Measurements from ENCODE around the gene CLN3.
"Not testable (repeated sequence)": the region's sequence is repeated elsewhere in the genome, so short reads cannot be mapped to it uniquely, and the experiment has no call there.

CLN3 gene

DNA sequence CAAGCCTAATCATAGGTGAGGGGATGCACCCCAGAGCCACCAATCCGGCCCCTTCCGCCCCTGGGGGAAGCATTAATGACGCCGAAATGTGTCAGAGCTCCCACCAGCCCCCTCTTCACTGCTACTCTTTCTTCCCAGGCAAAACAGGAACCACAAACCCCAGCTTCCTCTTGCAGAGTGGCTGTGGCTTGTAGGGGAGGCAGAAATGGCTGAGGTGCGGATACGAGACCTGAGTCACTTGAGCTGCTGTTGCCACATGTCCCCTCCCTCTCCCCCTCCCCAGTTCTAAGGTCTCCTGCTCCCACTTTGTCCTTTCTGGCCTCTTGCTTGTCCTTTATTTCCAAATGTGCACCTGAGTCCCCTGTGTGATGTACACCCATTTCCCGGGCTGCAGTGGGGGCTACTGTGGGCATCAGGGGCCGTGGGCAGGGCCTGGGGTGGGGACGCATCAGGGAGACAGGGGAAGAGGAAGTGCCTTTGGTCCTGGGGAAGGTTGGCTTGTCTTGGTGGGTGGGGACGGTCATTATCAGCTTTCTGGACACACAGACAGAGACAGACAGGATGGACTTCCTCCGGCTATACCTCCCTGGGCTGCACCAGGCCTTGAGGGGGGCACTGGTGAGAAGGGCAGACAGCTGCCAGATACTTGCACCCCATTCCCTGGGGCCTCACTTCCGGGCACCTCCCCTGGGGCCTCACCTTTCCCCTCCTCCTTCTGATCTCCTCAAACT lies 2.4 kb upstream of the CLN3 start, which contains the start of gene APOBR:
TSS of gene APOBR (plus strand) at position 523 of the 731 bp plus-strand sequence. CDS start at position 562, 39 bp downstream.
- DNase-seq = no peak

DNA sequence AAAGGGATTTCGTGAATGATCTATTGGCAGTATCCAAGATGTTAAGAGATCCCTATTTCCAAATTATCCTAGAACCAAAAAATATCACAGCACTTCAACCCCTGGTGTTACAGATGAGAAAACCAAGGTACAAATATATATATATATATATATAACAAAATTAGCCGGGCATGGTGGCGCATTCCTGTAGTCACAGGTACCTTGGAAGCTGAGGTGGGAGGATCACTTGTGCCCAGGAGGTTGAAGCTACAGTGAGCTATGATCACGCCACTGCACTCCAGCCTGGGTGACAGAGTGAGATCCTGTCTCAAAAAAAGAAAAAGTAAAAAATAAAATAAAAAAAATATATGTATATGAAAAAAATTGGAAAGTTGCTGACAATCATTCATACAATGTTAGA lies 637 bp upstream of the CLN3 start:
- DNase-seq = no peak

DNA sequence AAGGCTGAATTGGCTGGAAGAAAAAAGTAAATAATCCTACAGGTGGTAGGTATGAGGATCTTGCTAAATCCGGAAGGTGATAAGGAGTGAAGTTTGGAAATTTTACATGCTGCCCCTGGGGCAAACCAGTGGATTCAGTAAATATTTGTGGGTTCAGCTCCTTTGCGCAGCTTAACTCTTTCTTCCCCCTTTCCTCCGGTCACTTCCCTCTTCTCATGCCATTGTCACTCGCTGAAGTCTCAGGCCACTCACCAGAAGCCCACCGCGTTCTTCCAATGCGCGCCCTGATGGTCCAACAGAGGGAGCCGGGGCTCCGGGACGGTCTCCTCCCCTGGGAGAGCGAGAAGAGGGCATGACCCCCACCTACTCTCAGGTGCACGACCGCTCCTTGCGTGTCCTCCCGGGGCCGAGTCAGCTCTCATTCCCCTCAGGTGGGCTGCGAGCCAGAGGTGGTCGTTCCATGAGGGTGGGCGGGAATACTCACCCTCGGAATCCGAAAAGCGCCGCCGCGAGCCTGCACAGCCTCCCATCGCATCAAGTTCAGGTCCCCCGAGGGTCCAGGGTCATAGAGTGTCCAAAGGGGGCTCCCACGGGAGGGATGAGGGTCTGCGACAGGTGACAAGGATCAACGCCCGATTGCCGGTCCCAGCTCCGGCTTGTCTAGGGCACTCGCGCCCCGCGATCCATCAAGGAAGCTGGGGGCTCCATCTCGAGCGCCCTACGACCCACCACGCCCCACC lies 474 bp downstream of the CLN3 start:
- no peak for DNase-seq

DNA sequence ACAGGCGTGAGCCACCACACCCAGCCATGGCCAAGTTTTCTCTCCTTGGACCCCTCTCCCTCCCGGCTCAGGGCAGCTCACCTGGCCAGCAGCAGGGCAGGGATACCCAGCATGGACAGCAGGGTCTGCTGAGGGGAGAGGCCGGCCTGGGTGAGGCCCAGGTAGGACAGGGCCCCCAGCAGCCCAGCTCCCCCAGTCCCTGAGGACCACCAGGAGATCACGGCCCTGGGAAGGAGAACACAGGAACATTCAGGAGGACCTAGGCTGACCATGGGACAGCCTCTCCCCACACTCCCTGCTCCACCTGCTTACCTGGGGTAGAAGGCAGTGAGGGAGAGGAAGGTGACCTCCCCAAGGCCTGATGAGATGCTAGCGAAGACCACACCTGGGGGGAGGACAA lies 5.6 kb downstream of the CLN3 start:
- no peak for DNase-seq

DNA sequence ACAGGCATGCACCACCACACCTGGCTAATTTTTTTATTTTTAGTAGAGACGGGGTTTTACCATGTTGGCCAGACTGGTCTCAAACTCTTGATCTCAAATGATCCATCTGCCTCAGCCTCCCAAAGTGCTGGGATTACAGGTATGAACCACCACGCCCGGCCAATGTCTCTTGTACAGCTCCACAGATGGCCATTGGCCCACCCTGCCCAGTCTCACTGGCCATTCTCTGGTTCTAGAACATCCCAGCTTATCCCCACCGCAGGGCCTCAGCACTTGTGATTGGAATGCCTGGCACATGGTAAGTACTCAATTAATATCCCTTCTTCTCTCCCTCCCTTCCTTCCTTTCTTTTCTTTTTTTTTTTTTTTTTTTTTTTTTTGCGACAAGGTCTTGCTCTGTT lies 8.5 kb downstream of the CLN3 start:
- DNase-seq = not testable (repeated sequence)

DNA sequence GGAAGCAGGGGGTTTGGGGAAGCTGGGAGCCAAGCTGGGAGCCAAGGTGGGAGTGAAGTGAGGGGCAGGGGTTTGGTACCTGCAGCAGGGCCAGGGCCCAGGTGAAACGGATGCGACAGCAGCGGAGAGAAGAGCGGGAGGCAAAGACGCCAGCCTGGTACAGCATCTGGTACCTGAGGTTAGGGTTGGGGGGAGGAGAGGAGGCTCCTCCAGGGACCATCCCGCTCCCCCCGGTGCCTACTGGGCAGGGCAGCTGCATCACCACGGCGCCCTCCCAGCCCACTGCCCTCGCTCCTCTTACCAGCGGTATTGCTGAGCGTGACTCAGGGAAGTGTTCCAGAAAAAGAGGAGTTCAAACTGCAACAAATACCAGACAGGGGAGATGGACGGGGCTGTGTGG lies 9.8 kb downstream of the CLN3 start:
- no peak for DNase-seq

DNA sequence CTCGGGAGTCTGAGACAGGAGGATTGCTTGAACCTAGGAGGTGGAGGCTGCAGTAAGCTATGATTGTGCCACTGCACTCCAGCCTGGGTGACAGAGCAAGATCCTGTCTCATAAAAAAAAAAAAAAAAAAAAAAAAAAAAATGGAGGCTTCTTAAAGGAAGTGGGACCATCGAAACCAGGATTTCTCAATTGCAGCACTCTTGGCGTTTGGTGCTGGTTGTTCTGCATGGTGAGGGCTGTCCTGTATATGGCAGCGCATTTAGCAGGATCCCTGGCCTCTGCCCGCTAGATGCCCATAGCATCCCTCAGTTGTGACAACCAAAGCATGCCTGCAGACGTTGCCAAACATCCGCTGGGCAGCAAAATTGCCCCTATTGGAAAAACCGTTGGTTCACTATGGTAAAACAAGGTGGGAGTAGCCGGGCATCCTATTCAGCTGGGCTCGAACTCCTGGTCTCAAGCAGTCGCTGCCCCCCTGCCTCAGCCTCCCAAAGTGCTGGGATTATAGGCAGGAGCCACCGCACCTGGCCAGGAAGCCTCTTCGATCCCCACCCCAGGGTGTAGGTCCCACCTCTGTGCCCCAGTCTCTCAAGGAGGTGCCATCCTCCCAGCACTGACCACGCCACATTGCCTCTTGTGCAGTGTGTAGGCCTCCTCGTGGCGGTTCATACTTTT lies 13.2 kb downstream of the CLN3 start:
- DNase-seq = no peak

DNA sequence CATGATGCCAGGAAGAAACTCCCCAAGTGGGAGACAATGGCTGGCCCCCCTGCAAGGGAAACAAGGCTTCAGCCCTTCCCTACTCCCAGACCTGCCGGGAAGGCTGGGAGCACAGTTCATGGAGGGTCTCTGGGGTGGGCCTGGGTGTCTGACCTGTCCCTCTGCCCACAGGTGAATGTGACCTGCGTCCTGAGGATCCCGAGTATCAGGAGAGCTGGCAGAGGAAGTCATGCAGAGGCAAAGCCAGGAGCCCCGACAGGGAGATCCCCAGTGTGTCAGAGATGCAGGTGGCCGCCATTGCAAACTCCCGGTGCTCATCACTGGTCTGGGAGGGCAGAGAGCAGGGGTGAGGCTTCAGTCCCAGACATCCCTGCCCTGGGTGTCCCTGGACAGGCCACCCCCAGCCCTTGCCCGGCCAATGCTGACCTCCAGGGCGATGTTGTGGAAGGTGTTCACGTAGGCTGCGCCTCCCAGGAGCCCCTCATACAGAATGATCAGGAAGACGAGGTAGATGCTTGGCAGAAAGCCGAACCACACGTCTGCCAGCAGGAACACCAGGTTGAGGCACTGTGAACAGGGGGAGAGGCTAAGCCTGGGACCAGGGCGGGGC lies 14.5 kb downstream of the CLN3 start:
- DNase-seq = no peak

DNA sequence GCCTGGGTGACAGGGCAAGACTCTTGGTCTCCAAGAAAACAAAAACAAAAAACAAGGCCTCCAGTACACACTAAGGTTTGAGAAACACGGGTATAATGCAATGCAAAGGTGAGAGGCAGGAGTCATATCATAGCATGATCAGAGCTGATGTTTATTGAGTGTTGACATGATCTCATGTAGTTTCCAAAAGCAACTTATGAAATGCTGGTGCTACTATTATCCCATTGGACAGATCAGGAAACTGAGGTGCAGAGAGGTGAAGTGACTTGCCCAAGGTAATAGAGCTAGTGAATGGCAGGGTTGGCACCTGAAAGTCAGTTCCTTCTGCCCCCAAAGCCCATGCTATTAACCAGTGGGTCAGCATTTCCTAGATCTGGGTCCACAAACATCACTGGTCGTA lies 16.7 kb downstream of the CLN3 start:
- no peak for DNase-seq

DNA sequence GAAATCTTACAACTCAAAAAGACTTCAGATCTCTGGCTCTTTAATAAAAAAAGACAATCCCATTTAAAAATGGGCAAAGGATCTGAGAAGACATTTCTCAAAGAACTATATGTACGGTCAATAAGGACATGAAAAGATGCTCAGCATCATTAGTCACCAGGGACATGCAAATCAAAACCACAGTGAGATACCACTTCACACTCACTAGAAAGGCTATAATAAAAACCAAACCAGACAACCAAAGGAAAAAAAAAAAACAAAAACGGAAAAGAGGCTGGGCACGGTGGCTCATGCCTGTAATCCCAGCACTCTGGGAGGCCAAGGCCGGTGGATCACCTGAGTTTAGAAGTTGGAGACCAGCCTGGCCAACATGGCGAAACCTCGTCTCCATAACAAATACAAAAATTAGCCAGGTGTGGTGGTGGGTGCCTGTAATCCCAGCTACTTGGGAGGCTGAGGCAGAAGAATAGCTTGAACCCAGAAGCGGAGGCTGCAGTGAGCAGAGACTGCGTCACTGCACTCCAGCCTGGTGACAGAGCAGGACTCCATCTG lies 18.1 kb downstream of the CLN3 start:
- DNase-seq = no peak

DNA sequence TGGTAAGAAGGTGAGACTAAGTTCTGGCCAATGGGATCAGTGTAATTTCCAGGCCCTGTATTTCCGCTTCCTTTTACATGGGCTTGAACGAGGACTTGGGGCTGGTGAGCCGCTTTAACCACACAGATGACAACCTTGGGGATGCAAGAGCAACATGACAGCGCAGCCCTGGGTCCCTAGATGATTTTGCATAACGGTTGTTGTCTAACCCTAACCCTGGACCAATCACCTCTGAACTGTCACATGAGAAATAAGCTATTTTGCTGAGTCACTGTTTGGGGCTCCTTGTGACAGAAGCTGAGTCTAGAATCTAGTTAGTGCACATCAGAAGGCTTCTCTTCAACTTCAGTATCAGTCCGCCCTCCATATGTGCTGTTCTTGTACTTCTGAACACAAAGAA lies 44.8 kb downstream of the CLN3 start:
- DNase-seq = not testable (repeated sequence)

DNA sequence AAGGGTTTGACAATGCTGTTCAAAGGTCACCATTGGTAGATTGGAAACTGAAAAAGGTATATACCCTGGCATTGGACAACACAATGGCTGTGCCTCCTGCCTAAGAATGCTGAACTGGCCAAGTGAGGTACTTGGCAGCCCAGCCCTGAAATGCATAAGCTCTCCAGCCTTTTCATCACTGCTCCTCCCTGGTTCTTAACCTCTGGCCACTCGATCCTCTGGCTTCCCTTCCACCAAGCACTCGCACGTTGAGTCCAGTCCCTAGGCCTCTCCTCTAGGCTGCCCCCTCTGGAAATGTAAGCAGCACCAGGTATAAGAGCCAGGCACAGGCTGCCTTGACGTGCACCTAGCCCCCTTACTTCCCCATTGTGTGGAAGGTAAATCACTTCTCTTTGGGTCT lies 45.5 kb downstream of the CLN3 start:
- DNase-seq = not testable (repeated sequence)

DNA sequence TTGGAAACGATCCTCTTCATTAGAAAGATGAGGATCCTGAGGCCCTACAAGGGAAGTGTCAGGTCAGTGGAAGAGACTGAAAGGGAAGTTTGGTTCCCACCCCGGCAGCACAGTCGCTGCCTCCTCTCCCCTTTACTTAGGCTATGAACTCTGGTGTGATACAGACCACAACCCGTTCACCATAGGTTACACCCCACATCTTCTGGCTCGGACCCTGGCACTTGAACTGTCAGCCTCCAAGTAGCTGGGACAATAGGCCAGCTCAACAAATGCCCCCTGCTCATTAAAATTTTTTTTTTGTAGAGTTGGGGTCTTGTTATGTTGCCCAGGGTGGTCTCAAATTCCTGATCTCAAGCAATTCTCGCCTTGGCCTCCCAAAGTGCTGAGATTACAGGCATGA lies 47.9 kb downstream of the CLN3 start:
- not testable (repeated sequence) for DNase-seq

DNA sequence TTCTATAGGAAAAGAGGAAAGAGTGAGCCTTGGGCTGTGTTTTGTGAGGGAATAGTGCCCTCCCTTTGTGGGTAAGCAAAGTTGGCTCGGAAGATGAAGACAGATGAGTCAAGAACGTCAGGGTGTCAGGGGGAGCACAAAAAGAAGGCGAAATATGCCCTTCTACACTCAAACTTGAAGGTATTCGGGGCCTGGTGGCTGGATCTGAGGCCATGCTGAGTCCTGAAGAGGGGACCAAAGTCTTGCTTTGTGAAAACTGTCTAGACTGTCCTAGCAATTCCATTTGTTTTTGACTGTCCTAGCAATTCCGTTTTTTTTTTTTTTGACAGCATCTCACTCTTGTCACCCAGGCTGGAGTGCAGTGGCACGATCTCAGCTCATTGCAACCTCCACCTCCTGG lies 53.0 kb downstream of the CLN3 start:
- DNase-seq = not testable (repeated sequence)

DNA sequence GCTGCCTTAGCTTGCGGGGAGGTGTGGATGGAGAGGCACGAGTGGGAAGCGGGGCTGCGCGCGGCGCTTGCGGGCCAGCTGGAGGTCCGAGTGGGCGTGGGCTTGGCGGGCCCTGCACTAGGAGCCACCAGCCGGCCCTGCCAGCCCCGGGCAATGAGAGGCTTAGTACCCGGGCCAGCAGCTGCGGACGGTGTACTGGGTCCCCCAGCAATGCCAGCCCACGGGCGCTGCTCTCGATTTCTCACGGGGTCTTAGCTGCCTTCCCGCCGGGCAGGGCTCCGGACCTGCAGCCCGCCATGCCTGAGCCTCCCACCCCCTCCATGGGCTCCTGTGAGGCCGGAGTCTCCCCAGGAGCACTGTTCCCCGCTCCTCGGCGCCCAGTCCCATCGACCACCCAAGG lies 56.5 kb downstream of the CLN3 start:
- DNase-seq = not testable (repeated sequence)

Data from NCI-H2081 treated with DMSO at 0.1 percent for 48 hours (cell line).